SK-N-MC (cell line): Measurements from ENCODE around the gene ARHGEF17.

Source experiments
- EZH2 ChIP-seq: fragments of 200-600 bp; sonication (generic); IDR thresholded peaks from one replicate; pipeline ENCODE4 v1.6.1; 2017; ENCODE audit warnings: antibody characterized with exemption
- FOXP2 ChIP-seq: optimal IDR thresholded peaks from 2 replicates; pipeline ENCODE3; 2011; ENCODE audit warnings: mild to moderate bottlenecking, moderate library complexity; ENCODE audit not compliant: insufficient read depth; ENCODE audit errors: extremely low read length, control extremely low read depth
- POLR2AphosphoS5 ChIP-seq: IDR thresholded peaks from 2 replicates; pipeline ENCODE4 v1.6.1; 2012; ENCODE audit warnings: mild to moderate bottlenecking, low read depth, low read length, borderline replicate concordance

DNA sequence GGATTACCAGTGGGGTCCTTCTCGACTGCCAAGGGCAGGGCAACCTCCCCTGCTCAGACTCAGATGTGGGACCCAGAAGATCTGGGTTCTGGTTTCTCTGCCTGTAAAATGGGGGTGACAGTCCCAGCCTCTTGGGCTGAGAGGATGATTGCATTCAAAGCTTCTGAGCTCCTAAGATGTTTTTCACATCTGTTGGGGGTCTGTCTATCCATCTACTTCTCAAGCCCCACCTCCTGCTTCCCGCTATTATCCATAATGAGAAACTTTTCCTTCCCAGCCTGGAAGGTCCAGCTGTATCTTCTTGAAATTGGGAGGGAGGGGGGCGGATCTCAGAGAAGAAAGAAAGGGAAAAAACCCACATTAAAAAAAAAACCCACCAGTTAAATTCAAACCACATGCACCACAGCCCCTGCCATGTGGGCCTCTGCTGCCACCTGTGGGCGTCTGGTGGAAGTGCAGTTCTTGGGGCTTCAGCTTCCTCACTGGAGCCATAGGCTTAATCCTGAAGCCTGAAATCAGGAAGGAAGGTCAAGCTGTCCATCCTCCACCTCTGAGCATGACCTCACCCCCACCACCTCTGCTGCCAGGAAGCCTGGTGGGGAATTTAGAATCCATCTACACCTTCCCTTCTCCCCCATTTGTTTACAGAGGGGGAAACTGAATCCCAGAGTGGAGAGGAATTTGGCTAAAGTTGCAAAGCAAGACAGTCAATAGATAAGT lies 27.3 kb downstream of the ARHGEF17 start:
- TF ChIP-seq POLR2AphosphoS5: no peak
- TF ChIP-seq EZH2: no peak
- TF ChIP-seq FOXP2: no peak
